Stimulated activated CD8-positive, alpha-beta memory T cell treated with anti-CD3 and anti-CD28 coated beads, Interleukin-4, amount 100 ng/mL, for 48 hours (primary cell): ENCODE data around the gene ZDHHC5.
A peak's percentile ranks its signal among the peaks of the same experiment; 100 is the strongest.
"Not testable (repeated sequence)": the region's sequence is repeated elsewhere in the genome, so short reads cannot be mapped to it uniquely, and the experiment has no call there.

Experiments used
- DNase-seq: peaks from one replicate; pipeline ENCODE4 v3.0.0-alpha.2; 2020

ZDHHC5 gene

GRCh38 chr11:57644748-57645688 is 22.9 kb upstream of the ZDHHC5 start:
- DNase-seq, result peak; percentile 92

- no peak for DNase-seq
Measured at GRCh38 chr11:57645689-57646085, 22.2 kb upstream of the ZDHHC5 start.

- DNase-seq, result no peak
Measured at GRCh38 chr11:57646194-57646798, 21.6 kb upstream of the ZDHHC5 start.

- DNase-seq, result no peak
Measured at GRCh38 chr11:57646799-57647303, 21.1 kb upstream of the ZDHHC5 start.

GRCh38 chr11:57647372-57647771 is 20.5 kb upstream of the ZDHHC5 start:
- no peak for DNase-seq

- DNase-seq, result no peak
Measured at GRCh38 chr11:57647960-57648800, 19.7 kb upstream of the ZDHHC5 start.

GRCh38 chr11:57648801-57649735 is 18.8 kb upstream of the ZDHHC5 start:
- no peak for DNase-seq

- DNase-seq, result peak; percentile 65
Measured at GRCh38 chr11:57649826-57650738, 17.8 kb upstream of the ZDHHC5 start, which contains the start of gene YPEL4. Gene YPEL4, minus strand, starts transcription at chr11:57649912. Its CDS starts 2,805 bp downstream, at chr11:57647107.

- DNase-seq, result no peak
Measured at GRCh38 chr11:57650739-57651090, 17.2 kb upstream of the ZDHHC5 start.

- no peak for DNase-seq
Measured at GRCh38 chr11:57651408-57651807, 16.5 kb upstream of the ZDHHC5 start.

GRCh38 chr11:57652230-57652629 is 15.7 kb upstream of the ZDHHC5 start:
- not testable (repeated sequence) for DNase-seq

- no peak for DNase-seq
Measured at GRCh38 chr11:57652662-57653061, 15.3 kb upstream of the ZDHHC5 start.

- DNase-seq, result no peak
Measured at GRCh38 chr11:57653163-57653562, 14.8 kb upstream of the ZDHHC5 start.

- no peak for DNase-seq
Measured at GRCh38 chr11:57656885-57657193, 11.1 kb upstream of the ZDHHC5 start.

GRCh38 chr11:57657194-57658022 is 10.5 kb upstream of the ZDHHC5 start, which contains the start of gene CLP1:
Gene CLP1, plus strand, starts transcription at chr11:57657762. Its CDS starts 1,715 bp downstream, at chr11:57659477.
- DNase-seq, result peak; percentile 99

GRCh38 chr11:57658023-57658361 is 9.9 kb upstream of the ZDHHC5 start:
- DNase-seq, result no peak

GRCh38 chr11:57659669-57660068 is 8.2 kb upstream of the ZDHHC5 start:
- no peak for DNase-seq

GRCh38 chr11:57662893-57663292 is 5.0 kb upstream of the ZDHHC5 start:
- no peak for DNase-seq

GRCh38 chr11:57663975-57664374 is 3.9 kb upstream of the ZDHHC5 start:
- no peak for DNase-seq

- peak; percentile 92 for DNase-seq
Measured at GRCh38 chr11:57667117-57667735, 688 bp upstream of the ZDHHC5 start.
